Neural progenitor cell (in vitro differentiated cells): ENCODE measurements around the gene USP32. TPM values are rescaled to one million over a fixed set of nuclear protein-coding genes. Genes with fewer than 3 reads are reported as not detected.
"Not testable (repeated sequence)": the region's sequence is repeated elsewhere in the genome, so short reads cannot be mapped to it uniquely, and the experiment has no call there.

Experiments used
- DNase-seq: peaks from one replicate; pipeline ENCODE4 v3.0.0-alpha.2; 2016; ENCODE audit warnings: low spot score
- H2AFZ ChIP-seq: fragments of 200-600 bp; sonication (generic); replicated peaks from 2 replicates; pipeline ENCODE4 v1.6.1; 2016; ENCODE audit warnings: antibody characterized with exemption
- H3F3A ChIP-seq: fragments of 200-600 bp; sonication (generic); 2 replicates; pipeline ENCODE4 v1.6.1; 2016; ENCODE audit warnings: antibody characterized with exemption, low read depth
- H3K27ac ChIP-seq: fragments of 200-600 bp; sonication (generic); 2 replicates; pipeline ENCODE4 v1.5.1; 2016; ENCODE audit warnings: mild to moderate bottlenecking
- H3K27me3 ChIP-seq: fragments of 200-600 bp; sonication (generic); 2 replicates; pipeline ENCODE4 v1.6.1; 2016; ENCODE audit warnings: mild to moderate bottlenecking, moderate library complexity
- H3K36me3 ChIP-seq: fragments of 200-600 bp; sonication (generic); 2 replicates; pipeline ENCODE4 v1.5.1; 2016
- H3K4me1 ChIP-seq: fragments of 200-600 bp; sonication (generic); 2 replicates; pipeline ENCODE4 v1.6.1; 2016; ENCODE audit warnings: mixed run types
- H3K4me2 ChIP-seq: fragments of 200-600 bp; sonication (generic); 2 replicates; pipeline ENCODE4 v1.6.1; 2016
- H3K4me3 ChIP-seq: fragments of 200-600 bp; sonication (generic); 2 replicates; pipeline ENCODE4 v1.5.1; 2016
- H3K79me2 ChIP-seq: fragments of 200-600 bp; sonication (generic); 2 replicates; pipeline ENCODE4 v1.6.1; 2016; ENCODE audit warnings: low read depth
- H3K9ac ChIP-seq: fragments of 200-600 bp; sonication (generic); 2 replicates; pipeline ENCODE4 v1.6.1; 2016
- H3K9me3 ChIP-seq: fragments of 200-600 bp; sonication (generic); 2 replicates; pipeline ENCODE4 v1.5.1; 2016; ENCODE audit warnings: low read depth
- H4K20me1 ChIP-seq: fragments of 200-600 bp; sonication (generic); 2 replicates; pipeline ENCODE4 v1.6.1; 2016; ENCODE audit warnings: low read depth
- H3K27ac Mint-ChIP-seq: 3 replicates; pipeline ENCODE4 v1.8.0; 2021; ENCODE audit warnings: mixed read lengths
- H3K27me3 Mint-ChIP-seq: 2 replicates; pipeline ENCODE4 v1.8.0; 2022; ENCODE audit warnings: low read depth, mild to moderate bottlenecking, inconsistent platforms, moderate library complexity, mixed read lengths; ENCODE audit not compliant: insufficient read depth
- H3K36me3 Mint-ChIP-seq: 3 replicates; pipeline ENCODE4 v1.8.0; 2021; ENCODE audit warnings: mixed read lengths
- H3K4me1 Mint-ChIP-seq: 3 replicates; pipeline ENCODE4 v1.8.0; 2021; ENCODE audit warnings: mixed read lengths
- H3K4me3 Mint-ChIP-seq: 3 replicates; pipeline ENCODE4 v1.8.0; 2021; ENCODE audit warnings: mild to moderate bottlenecking, moderate library complexity, mixed read lengths
- H3K9me3 Mint-ChIP-seq: 3 replicates; pipeline ENCODE4 v1.8.0; 2020; ENCODE audit warnings: mixed read lengths
- EZH2 ChIP-seq: fragments of 200-600 bp; sonication (generic); IDR thresholded peaks from 2 replicates; pipeline ENCODE4 v1.6.1; 2017; ENCODE audit warnings: antibody characterized with exemption, mild to moderate bottlenecking, moderate library complexity
- EZH2phosphoT487 ChIP-seq: fragments of 200-600 bp; sonication (generic); IDR thresholded peaks from 2 replicates; pipeline ENCODE4 v1.6.1; 2017; ENCODE audit warnings: antibody characterized with exemption
- total RNA-seq: library from RNA; depleted of rRNA; stranded (reverse); fragments of >200 nt; gene quantifications from 2 replicates; pipeline ENCODE4 v1.2.3, GENCODE V29; 2015; ENCODE audit warnings: low replicate concordance
- TF ChIP-seq, protein P1 (sequence below): fragments of 200-600 bp; sonication (generic); IDR thresholded peaks from 2 replicates; pipeline ENCODE4 v1.5.1; 2017; ENCODE audit warnings: antibody characterized with exemption, mild to moderate bottlenecking

Gene USP32
- total RNA-seq, 1 donor from 2014 or later: 45.0 TPM

DNA sequence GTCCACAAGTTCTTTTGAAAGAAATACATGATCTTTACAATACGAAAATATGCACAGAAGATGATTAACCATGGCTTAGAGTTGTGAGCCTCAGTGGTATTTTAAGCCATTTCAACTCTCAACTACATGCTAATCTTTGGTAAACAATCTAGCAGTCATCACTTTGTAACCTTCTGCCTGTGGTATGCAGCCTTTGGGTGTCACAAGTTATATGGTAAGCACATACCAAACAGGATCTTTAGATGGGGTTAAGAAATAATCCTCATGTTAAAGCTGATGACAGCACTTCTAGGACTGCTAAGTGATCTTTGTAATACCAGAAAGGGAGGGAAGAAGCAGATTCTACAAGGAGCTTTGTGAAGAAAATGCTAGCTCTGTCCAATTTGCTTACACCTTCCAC lies 167.9 kb downstream of the USP32 start:
- Histone ChIP-seq H3K27me3 (no peaks in the 10 kb centered on the region), H2AFZ (no peak overlapping the region), H4K20me1 (no peaks in the 10 kb centered on the region), H3K27ac (no peak overlapping the region), H3K4me3 (no peak overlapping the region), H3F3A (no peaks in the 10 kb centered on the region), H3K4me2 (no peak overlapping the region), H3K9me3 (no peaks in the 10 kb centered on the region), H3K4me1 (no peaks in the 10 kb centered on the region), H3K9ac (no peak overlapping the region), H3K79me2 (no peaks in the 10 kb centered on the region), H3K36me3 (peaks cover 8% of the 10 kb centered on the region)
- Mint-ChIP-seq H3K27me3 (no peaks in the 10 kb centered on the region), H3K9me3 (no peaks in the 10 kb centered on the region), H3K4me1 (no peaks in the 10 kb centered on the region), H3K36me3 (peaks cover 6% of the 10 kb centered on the region), H3K27ac (no peak overlapping the region), H3K4me3 (no peak overlapping the region)
- TF ChIP-seq EZH2phosphoT487: no peak
- no peak for TF ChIP-seq EZH2
- TF ChIP-seq, protein P1, sequence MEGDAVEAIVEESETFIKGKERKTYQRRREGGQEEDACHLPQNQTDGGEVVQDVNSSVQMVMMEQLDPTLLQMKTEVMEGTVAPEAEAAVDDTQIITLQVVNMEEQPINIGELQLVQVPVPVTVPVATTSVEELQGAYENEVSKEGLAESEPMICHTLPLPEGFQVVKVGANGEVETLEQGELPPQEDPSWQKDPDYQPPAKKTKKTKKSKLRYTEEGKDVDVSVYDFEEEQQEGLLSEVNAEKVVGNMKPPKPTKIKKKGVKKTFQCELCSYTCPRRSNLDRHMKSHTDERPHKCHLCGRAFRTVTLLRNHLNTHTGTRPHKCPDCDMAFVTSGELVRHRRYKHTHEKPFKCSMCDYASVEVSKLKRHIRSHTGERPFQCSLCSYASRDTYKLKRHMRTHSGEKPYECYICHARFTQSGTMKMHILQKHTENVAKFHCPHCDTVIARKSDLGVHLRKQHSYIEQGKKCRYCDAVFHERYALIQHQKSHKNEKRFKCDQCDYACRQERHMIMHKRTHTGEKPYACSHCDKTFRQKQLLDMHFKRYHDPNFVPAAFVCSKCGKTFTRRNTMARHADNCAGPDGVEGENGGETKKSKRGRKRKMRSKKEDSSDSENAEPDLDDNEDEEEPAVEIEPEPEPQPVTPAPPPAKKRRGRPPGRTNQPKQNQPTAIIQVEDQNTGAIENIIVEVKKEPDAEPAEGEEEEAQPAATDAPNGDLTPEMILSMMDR: no peak
- DNase-seq: no peak

DNA sequence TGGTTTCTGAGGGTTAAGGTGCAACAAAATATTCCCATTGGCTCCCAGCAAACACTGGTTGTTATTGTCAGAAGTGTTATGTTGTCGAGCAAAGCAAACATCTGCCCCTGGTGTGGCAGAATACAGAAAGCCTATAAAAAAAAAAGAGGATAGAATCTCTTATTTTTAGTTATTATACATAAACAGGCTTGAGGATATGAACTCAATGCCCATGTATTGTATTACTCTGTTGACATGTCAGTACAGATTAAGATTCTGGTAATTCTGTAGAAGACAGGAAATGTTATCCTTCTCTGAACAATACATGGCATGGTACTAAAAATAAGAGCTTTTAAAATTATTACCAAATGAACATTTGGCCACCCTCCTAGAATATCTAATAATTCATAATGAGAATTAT lies 168.5 kb downstream of the USP32 start:
- Histone ChIP-seq H3K4me3 (no peak overlapping the region), H2AFZ (no peak overlapping the region), H3K27ac (no peak overlapping the region), H3K27me3 (no peaks in the 10 kb centered on the region), H3K79me2 (no peaks in the 10 kb centered on the region), H3K9ac (no peak overlapping the region), H3K4me1 (no peaks in the 10 kb centered on the region), H3K9me3 (no peaks in the 10 kb centered on the region), H3K4me2 (no peak overlapping the region), H3F3A (no peaks in the 10 kb centered on the region), H3K36me3 (peaks cover 8% of the 10 kb centered on the region), H4K20me1 (no peaks in the 10 kb centered on the region)
- no peak for DNase-seq
- Mint-ChIP-seq H3K27ac (no peak overlapping the region), H3K4me1 (no peaks in the 10 kb centered on the region), H3K4me3 (no peak overlapping the region), H3K36me3 (peaks cover 6% of the 10 kb centered on the region), H3K27me3 (no peaks in the 10 kb centered on the region), H3K9me3 (no peaks in the 10 kb centered on the region)
- TF ChIP-seq EZH2phosphoT487 (no peak), EZH2 (no peak)
- TF ChIP-seq, protein P1: no peak

DNA sequence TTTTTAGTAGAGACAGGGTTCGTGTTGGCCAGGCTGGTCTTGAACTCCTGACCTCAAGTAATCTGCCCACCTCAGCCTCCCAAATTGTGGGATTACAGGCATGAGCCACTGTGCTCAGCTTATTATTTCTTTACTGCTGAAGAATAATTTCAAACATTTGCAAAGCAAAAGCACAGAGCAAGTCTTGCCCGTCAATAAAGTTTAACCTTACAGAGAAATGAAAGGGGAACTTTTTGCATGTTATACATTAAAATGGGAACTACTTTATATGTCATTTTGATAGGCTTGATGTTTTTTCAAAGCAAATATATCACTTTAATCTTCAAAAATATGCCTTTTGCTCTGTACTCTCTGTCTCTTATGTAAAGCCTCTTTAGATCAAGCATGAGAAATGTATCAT lies 173.2 kb downstream of the USP32 start:
- H2AFZ ChIP-seq, H3K4me3 Mint-ChIP-seq, H3K4me2 ChIP-seq, H3K27me3 Mint-ChIP-seq, H3K4me3 ChIP-seq, H3K27ac Mint-ChIP-seq, H3K9me3 ChIP-seq, H3K9me3 Mint-ChIP-seq, DNase-seq, H3K36me3 ChIP-seq, H3F3A ChIP-seq, H3K27ac ChIP-seq, H3K4me1 Mint-ChIP-seq, H3K4me1 ChIP-seq, H3K27me3 ChIP-seq, H3K36me3 Mint-ChIP-seq, H4K20me1 ChIP-seq, H3K79me2 ChIP-seq, H3K9ac ChIP-seq: not testable (repeated sequence)

DNA sequence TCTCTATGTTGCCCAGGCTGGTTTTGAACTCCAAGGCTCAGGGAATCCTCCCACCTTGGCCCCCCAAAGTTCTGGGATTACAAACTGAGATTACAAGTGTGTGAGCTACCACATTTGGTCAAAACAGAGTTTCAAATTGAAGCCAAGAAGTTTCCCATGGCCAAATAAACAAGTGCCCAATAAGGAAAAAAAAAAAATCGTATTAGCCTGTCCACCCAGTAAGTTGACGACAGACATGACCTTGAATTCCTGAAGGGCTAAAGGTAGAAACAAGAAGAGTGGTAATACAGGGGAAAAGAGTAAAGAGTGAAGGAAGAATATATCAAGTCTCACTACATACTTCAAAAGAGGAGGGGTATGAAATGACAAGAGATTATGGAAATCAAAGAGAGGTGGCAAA lies 176.0 kb downstream of the USP32 start:
- H3K27ac Mint-ChIP-seq, H3K4me1 Mint-ChIP-seq, H3K9me3 ChIP-seq, H3K27ac ChIP-seq, DNase-seq, H3K4me3 Mint-ChIP-seq, H3K36me3 ChIP-seq, H2AFZ ChIP-seq, H3K27me3 Mint-ChIP-seq, H3F3A ChIP-seq, H3K9ac ChIP-seq, H3K79me2 ChIP-seq, H3K4me2 ChIP-seq, H3K36me3 Mint-ChIP-seq, H3K4me1 ChIP-seq, H3K27me3 ChIP-seq, H3K9me3 Mint-ChIP-seq, H3K4me3 ChIP-seq, H4K20me1 ChIP-seq: not testable (repeated sequence)

DNA sequence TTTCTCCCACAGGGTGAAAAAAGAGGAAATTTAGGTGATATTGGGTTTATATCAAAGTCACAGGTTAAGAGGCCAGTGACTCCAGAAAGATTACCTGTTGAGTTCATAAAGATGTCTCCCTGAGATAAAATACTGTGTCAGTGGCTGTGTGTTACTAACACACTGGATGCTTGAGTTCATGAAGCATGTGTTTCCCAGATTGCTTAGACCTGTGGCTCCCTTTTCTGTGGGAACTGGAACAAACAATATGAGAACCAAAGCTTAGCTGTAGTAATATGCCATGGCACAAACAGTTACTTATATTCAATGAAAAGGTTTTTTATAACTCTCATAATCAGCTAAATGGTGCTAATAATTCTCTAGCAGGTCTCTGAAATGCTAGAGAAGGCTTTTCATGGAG lies 180.7 kb downstream of the USP32 start:
- not testable (repeated sequence) for H3K36me3 Mint-ChIP-seq, H3K4me3 Mint-ChIP-seq, DNase-seq, H3K36me3 ChIP-seq, H3F3A ChIP-seq, H4K20me1 ChIP-seq, H3K9me3 ChIP-seq, H3K4me1 Mint-ChIP-seq, H2AFZ ChIP-seq, H3K4me3 ChIP-seq, H3K27me3 ChIP-seq, H3K4me1 ChIP-seq, H3K27me3 Mint-ChIP-seq, H3K79me2 ChIP-seq, H3K9ac ChIP-seq, H3K27ac Mint-ChIP-seq, H3K27ac ChIP-seq, H3K9me3 Mint-ChIP-seq, H3K4me2 ChIP-seq

DNA sequence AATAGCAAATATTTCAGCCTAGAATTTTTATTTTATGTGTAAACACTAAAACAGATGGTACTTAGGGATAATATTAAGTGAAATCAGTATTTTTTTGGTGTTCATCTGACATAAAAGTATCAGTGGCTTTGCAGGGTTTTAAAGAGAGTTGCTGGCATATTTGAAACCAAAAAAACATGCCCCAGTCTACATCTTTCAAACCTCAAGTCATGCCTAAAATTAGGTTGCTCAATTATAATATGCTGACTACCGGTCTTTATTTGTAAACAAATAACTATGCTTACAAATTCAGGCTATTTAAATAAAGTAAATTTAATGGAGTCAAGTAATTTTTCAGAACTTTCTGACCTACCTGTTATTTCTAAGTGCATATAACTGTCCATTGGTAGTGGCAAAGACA lies 183.6 kb downstream of the USP32 start:
- not testable (repeated sequence) for H3K9me3 Mint-ChIP-seq, DNase-seq, H3K9me3 ChIP-seq, H3K9ac ChIP-seq, H3K79me2 ChIP-seq, H3K36me3 Mint-ChIP-seq, H4K20me1 ChIP-seq, H3K27ac Mint-ChIP-seq, H3K4me1 Mint-ChIP-seq, H3K4me3 ChIP-seq, H3K36me3 ChIP-seq, H3K27me3 ChIP-seq, H3K4me3 Mint-ChIP-seq, H2AFZ ChIP-seq, H3K4me1 ChIP-seq, H3K27ac ChIP-seq, H3F3A ChIP-seq, H3K27me3 Mint-ChIP-seq, H3K4me2 ChIP-seq

DNA sequence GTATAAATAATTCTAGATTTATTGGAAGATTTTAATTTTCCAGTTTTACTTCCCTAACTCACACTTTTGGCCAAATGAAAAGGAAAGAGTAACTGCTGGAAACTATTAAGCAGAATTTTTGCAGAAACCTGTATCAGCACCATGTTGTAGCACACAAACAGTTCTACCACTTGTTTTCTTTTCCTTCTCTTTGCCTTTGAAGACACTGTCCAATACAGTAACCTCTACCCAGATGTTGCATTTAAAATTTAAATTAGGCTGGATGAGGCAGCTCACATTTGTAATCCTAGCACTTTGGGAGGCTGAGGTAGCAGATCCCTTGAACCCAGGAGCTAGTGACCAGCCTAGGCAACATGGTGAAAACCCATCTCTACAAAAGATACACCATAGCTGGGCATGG lies 186.2 kb downstream of the USP32 start:
- not testable (repeated sequence) for H2AFZ ChIP-seq, DNase-seq, H3K27me3 ChIP-seq, H3K27me3 Mint-ChIP-seq, H3K4me3 ChIP-seq, H3K27ac ChIP-seq, H3K4me1 Mint-ChIP-seq, H4K20me1 ChIP-seq, H3K4me3 Mint-ChIP-seq, H3K4me2 ChIP-seq, H3K9me3 Mint-ChIP-seq, H3K79me2 ChIP-seq, H3K27ac Mint-ChIP-seq, H3K36me3 Mint-ChIP-seq, H3K9me3 ChIP-seq, H3F3A ChIP-seq, H3K4me1 ChIP-seq, H3K36me3 ChIP-seq, H3K9ac ChIP-seq
